Purkinje cell (primary cell): Measurements from ENCODE around the gene COL8A2. TPM values are rescaled to one million over a fixed set of nuclear protein-coding genes. Genes with fewer than 3 reads are reported as not detected.

Experiments
- polyA plus RNA-seq: library from polyadenylated mRNA; unstranded; fragments of >200 nt; fragmentation: Nextera tagmentation; gene quantifications from 2 replicates; pipeline ENCODE4 v1.2.1, GENCODE V29; 2014

Gene COL8A2
- polyA plus RNA-seq: 0.07 TPM in 1 of 2 replicates, not detected in the other

GRCh38 chr1:36125129-36125991 is at the start of gene COL8A2:
TSS of gene COL8A2 (minus strand) at chr1:36125222. CDS start at chr1:36100242, 24,980 bp downstream.

GRCh38 chr1:36155408-36156328 is 30.6 kb upstream of the COL8A2 start, which contains the start of gene MAP7D1:
TSS of gene MAP7D1 (plus strand) at chr1:36156160. CDS start at chr1:36156418, 258 bp downstream.

GRCh38 chr1:36149237-36149972 is 24.4 kb upstream of the COL8A2 start, which contains the start of gene TRAPPC3:
TSS of gene TRAPPC3 (minus strand) at chr1:36149486. CDS start at chr1:36149378, 108 bp downstream.

GRCh38 chr1:36088577-36089392 is 36.2 kb downstream of the COL8A2 start, which contains the start of gene ADPRS:
TSS of gene ADPRS (plus strand) at chr1:36088892. CDS start at chr1:36088905, 13 bp downstream.

GRCh38 chr1:36083635-36084496 is 41.2 kb downstream of the COL8A2 start, which contains the start of gene TEKT2:
TSS of gene TEKT2 (plus strand) at chr1:36084094. CDS start at chr1:36084922, 828 bp downstream.

Other genes with a start within 250 kb of the COL8A2 start
- gene AGO1, start 242.0 kb downstream of the COL8A2 start, polyA plus RNA-seq: 1.1 and 1.2 TPM in 2 replicates
- gene AGO3, start 194.1 kb downstream of the COL8A2 start, polyA plus RNA-seq: 5.2 and 9.1 TPM in 2 replicates
- gene TEKT2, start 41.1 kb downstream of the COL8A2 start, polyA plus RNA-seq: not detected in 2 replicates
- gene ADPRS, start 36.3 kb downstream of the COL8A2 start, polyA plus RNA-seq: 10.2 and 15.0 TPM in 2 replicates
- 18.7 and 23.2 TPM in 2 replicates for gene TRAPPC3, start 24.3 kb upstream of the COL8A2 start, polyA plus RNA-seq
- 32.5 and 33.0 TPM in 2 replicates for gene MAP7D1, start 30.9 kb upstream of the COL8A2 start, polyA plus RNA-seq
- 44.4 and 61.2 TPM in 2 replicates for gene THRAP3, start 99.2 kb upstream of the COL8A2 start, polyA plus RNA-seq
- 0.13 and 0.73 TPM in 2 replicates for gene SH3D21, start 181.1 kb upstream of the COL8A2 start, polyA plus RNA-seq
- 0.24 TPM in 1 of 2 replicates, not detected in the other for gene EVA1B, start 198.4 kb upstream of the COL8A2 start, polyA plus RNA-seq